GM12872 (cell line): ENCODE data around the gene SCAF4.

Source experiments
- CTCF ChIP-seq: IDR thresholded peaks from 3 replicates; pipeline ENCODE4 v1.5.1; 2011; ENCODE audit warnings: low read depth, mild to moderate bottlenecking, low read length, moderate library complexity; ENCODE audit not compliant: insufficient read depth

Gene SCAF4

GRCh38 chr21:31731857-31732596 lies at the start of gene SCAF4:
Gene SCAF4, minus strand, starts transcription at chr21:31732118. Its CDS starts 426 bp downstream, at chr21:31731692.
- no peak for TF ChIP-seq CTCF

GRCh38 chr21:31780944-31781343 lies 49.0 kb upstream of the SCAF4 start:
- TF ChIP-seq CTCF = no peak

GRCh38 chr21:31778546-31778945 lies 46.6 kb upstream of the SCAF4 start:
- no peak for TF ChIP-seq CTCF

GRCh38 chr21:31777857-31778256 lies 45.9 kb upstream of the SCAF4 start:
- TF ChIP-seq CTCF = no peak

- TF ChIP-seq CTCF = no peak
Measured at GRCh38 chr21:31774031-31774430, 42.1 kb upstream of the SCAF4 start.

- TF ChIP-seq CTCF = no peak
Measured at GRCh38 chr21:31772674-31773555, 41.0 kb upstream of the SCAF4 start.

GRCh38 chr21:31771685-31772084 lies 39.8 kb upstream of the SCAF4 start:
- TF ChIP-seq CTCF = no peak
